ENCODE measurements around the gene PRXL2B.

PRXL2B gene

DNA sequence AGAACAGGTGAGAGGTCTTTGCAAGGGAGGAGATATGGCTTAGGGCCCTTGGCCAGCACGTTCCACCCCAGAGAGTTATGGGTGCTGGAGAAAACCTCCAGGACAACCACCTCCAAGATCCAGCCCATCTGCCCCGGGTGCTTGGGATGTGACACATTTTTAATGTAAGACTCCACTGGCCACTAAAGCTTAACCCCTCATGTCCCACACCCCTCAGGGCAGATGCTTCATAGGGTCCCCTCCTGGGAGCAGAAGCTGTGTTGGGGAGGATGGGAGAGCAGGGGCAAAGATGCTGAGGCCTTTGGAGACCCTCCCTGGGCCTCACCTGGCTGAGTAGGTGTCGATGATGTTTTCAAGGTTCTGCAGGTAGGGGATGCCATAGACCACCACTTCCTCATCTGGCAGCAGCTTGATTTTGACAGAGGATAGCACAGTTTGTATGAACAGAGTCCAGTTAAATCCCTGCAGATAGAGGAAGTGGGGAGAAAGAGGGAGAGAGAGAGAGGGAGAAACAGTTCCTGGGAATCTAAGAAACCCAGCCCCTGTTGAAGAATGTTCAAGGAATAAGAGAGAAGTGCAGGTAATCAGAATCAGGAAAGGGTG, 11.9 kb downstream of the PRXL2B start:
- DNase-seq (ENCODE audit: low read depth): no peak

DNA sequence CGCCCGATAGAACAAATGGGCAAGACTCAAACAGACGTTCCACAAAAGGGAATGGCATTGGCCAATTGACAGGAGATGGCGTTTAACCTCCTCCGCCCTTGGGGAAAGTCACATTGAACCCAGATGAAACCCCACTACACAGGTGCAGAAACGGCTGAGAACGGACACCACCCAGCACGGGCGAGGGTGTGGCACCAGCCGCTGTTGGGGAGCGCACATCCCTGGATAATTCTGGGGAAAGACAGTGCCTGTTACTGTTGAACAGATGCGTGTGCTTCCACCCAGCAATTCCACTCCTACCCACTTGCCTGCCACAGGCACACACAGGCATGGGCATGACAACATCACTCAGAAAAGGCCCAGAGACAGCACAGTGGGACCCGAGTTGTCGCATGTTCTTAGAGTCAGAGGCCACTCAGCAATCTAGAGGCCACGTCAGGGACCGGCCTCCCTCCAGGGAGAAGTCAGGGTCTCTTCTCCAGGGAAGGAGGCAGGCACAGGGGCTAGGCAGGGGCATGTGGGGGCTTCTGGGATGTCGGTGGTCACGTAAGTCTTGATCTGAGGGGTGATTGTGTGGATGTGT, 15.2 kb downstream of the PRXL2B start:
- no peak for DNase-seq (ENCODE audit: low read depth)

DNA sequence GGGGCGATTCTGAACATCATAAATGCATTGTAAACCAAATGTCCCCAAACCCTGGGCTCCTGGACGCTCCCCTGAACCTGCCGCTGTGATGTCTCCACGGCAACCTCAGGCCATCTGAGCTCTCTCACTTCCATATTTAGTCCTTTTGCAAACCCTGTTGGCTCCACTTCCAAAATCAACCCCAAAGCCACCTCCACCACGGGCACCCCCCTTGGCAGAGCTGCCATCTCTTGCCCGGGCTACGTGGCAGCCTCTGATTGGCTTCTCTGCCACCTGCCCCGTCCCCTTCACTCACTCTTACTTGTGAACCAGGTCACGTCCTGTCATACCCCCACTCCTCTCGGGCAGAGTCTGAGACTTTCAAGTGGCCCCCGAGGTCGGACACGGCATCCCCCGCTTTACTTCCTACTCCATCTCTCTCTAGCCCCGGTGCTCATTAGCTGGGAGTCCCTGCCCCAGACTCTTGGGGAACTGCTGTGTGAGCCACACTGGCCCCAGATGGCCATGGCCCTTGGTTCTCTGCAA, 15.8 kb downstream of the PRXL2B start:
- no peak for DNase-seq (ENCODE audit: low read depth)

DNA sequence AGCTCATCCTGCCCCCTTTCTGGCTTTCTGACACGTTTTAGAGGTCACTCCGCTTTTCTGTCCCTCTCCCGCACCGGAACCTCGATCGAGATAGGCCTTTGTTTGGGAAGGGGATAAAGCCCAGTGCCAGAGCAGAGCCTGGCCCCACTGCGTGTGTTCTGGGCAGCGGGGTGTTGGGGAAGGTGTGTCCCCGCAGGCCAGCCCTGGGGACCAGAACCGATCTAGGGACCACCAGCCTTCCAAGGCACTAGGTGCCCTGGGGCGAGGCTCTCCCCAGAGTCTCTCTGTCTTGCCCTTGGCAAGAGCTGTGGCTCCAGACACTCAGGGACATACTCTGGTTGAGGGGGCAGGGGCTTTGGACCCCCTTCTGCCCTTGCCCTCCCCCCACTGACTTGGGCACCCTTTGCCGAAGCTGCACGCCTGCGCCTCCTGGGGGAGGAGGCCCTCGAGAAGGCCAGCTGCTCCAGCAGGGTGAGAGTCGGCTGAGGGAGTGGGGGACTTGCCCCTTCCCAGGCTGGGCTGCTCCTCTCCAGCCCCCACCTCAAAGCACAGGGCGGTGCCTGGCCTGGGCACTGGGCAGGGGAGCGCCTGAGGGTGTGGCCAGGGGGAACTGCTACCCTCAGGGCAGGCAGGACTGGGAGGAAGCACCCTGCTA, 16.4 kb downstream of the PRXL2B start:
- DNase-seq (ENCODE audit: low read depth): no peak

DNA sequence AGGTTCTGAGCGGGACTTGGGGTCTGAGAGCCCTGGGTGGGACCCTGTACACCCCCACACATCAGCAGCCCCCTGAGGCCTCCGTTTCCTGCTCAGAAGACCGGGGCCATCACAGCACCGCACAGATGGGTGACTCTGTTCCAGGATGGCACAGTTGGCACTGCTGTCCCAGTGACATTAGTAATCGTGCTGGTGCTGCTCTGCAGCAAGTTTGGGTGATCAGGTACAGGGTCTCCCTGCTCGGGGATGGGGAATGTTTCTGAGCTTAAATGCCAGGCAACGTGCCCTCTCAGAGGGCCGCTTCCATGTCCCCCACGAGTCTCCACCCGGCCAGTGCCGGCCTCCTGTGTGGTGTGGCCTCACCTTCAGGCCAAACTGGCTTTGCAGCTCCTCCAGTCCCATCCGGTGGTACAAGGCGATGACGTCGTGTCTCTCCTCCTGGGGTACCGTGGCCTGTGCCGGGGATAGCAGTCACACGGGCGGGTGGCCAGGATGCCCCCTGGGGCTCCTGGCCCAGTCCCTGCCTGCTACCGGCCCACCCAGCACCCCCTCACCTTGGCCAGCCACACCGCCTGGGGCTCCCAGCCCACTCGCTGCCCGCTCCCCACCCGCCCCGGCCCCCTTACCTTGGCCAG, 17.1 kb downstream of the PRXL2B start:
- DNase-seq (ENCODE audit: low read depth): no peak

DNA sequence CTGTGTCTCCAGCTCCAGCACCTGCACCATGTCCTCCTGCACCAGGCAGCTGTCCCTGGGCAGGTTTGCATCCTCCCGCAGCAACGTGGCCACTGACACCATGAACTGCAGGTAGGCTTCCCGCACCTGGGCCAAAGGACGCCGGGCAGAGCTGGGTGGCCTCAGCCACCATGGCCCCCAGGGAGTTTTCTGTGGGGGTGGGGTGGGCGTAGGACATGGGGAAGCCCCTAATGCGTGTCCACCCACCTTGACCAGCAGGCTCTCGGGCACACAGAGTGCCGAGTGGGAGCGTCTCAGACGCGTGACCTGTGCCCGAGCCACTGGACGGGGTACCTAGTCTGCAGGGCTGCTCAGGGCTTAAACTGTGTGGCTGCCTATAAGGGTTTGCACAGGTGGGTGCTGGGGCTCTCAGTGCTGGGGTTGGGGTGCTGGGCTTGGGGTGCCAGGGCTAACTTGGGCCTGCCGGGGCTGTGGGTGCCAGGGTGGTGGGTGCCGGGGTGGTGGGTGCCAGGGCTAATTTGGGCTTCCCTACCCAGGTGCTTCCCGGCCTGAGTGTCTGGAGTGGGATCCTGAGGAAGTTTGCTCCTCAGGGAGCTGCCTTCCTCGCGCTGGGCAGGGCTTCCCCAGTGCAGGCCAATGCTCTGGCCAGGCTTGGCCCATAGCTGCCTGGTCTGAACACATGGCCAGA, 17.7 kb downstream of the PRXL2B start:
- DNase-seq (ENCODE audit: low read depth): no peak

DNA sequence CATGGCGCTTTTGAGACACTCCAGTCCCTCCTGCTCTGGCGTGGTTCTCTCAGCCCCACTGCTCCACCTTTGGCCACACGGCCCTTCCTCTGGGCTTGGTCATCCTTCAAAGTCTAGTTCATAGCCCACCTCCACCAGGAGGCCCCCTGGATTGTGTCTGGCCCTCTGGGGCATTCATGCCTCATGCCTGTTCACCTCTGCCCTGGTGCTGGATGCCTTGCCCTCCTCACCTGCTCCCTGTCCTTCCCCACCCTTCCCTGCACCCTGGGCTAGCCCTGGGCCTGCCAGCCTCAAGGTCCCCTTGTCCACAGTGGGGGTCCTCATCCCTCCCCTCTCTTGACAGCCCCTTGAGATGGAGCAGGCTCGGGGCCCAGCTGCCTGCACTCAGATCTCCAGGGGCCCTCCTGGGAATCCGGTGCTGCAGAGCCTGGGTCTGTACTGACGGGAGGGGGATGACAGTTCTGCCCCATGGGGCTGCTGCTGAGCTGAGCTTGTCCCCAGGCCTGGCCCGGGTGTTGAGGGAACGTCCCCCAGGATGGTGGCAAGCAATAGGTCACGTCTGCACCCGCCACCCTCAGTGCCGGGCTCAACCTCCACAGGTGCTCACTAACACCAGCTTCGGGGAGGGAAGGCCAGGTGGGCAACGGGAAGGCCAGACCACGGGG, 18.4 kb downstream of the PRXL2B start:
- no peak for DNase-seq (ENCODE audit: low read depth)

DNA sequence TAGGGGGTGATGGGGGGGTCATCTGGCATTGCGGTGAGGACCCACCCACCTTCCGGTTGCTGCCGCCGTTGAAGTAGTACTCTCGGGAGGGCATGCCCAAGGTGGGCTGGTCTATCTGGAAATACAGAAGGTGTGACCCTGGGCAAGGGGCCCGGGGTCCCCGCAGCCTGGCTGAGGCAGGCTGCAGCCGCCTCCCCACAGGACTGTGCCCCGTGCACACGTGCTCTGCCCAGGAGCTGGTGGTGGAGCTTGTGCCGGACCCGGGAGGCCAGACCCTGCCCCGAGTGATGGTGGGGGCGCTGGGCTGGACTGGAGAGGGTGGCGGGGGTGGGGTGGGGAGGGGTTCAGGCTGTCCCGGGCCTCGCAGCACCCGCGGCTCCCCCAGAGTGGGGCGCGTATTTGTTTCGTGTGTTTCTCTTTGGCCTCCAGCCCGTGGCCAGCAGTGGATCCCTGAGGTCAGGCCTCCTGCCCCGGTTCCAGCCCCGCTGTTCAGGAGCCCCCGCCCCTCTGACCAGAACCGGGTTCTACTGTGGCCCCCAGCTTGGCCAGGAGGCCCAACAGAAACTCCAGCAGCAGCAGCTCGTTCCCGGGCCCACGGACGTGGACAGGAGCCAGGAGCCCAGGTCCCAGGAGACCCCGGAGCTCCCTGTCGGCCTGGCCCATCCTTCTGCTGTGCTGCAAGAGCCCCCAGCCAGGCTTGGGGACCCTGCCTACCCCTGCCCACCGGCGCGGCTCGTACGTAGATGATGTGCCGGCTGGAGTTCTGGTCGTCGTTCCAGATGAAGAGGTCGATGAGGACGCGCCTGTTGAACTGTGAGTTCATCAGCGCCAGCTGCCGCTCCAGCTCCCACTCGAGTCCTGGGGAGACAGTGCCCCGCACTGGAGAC, 19.2 kb downstream of the PRXL2B start:
- DNase-seq (ENCODE audit: low read depth): no peak

DNA sequence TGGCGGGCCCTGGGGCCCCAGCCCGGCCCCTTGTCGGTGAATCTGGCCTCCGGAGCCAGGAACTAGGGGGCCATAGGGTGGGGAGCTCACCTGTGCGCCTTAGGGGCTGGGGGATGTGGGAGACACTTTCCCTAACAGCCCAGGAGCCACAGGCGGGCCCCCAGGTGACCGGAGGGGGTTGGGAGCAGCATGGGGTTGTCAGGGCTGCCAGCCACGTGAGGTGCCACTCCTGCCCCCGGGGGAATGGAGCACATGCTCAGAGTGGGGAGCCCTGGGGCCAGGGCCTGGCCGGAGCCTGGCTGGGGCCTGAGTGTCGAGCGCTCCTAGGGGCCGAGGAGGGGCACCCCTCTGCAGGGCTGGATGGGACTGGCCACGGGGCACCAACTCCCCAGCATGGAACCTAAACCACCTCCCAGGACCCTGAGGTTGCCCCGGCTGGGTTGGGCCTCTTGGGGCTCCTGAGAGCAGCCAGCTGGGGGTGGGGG, 19.9 kb downstream of the PRXL2B start:
- no peak for DNase-seq (ENCODE audit: low read depth)

DNA sequence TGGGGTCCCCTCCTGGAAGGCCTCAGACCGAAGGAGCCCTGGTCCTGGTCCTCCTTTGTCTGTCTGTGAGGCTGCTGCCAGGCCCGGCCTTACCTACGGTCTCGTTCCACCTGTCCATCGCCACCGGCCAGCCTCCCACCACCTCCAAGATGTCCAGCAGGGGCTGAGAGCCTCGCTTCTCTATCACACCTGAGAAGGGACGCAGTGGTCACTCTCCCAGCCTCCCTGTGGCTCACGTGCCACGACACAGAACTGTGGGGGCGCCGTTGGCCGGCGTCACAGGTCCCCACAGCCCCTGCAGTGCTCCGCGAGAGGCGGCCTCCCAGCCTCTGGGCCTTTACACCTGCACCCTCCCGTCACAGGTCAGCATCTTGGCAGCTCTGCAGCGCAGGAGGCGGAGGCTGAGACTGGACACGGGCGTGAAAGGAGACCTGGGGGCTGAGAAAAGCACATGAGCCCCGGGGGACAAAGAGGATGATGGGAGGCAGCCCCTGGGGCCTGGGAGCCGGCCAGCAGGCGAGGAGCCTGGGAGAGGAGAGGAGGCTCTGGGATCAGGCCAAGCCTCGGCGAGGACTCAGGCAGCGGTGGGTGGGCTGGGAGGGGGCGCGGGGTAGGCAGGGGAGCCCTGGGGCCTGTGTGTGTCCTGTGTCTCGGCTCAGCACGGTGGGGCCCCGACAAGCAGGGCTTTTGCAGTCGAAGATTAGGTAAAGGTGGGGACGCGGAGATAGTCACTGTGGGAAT, 20.5 kb downstream of the PRXL2B start:
- no peak for DNase-seq (ENCODE audit: low read depth)

DNA sequence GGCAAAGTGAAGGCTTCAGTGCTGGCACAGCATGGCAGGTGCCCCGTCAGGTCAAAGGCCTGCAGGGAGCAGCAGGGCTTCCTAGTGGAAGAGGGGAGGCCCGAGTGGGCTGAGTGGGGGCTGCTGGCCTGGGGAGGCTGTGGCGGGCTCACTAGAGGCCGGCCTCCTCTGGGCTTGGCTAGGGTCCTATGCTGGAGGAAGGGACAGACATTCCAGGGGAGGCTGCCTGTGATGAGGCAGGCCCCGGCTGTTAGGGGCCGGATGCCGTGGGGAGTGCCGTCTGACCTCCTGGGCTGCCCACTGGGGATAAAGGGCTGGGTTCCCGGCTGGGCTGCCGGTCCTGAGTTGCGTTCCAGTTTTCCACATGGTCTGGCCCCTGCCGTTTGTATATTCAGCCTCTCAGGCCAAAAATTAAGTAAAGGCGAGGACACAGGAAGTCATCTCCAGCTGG, 21.1 kb downstream of the PRXL2B start:
- DNase-seq (ENCODE audit: low read depth): no peak

DNA sequence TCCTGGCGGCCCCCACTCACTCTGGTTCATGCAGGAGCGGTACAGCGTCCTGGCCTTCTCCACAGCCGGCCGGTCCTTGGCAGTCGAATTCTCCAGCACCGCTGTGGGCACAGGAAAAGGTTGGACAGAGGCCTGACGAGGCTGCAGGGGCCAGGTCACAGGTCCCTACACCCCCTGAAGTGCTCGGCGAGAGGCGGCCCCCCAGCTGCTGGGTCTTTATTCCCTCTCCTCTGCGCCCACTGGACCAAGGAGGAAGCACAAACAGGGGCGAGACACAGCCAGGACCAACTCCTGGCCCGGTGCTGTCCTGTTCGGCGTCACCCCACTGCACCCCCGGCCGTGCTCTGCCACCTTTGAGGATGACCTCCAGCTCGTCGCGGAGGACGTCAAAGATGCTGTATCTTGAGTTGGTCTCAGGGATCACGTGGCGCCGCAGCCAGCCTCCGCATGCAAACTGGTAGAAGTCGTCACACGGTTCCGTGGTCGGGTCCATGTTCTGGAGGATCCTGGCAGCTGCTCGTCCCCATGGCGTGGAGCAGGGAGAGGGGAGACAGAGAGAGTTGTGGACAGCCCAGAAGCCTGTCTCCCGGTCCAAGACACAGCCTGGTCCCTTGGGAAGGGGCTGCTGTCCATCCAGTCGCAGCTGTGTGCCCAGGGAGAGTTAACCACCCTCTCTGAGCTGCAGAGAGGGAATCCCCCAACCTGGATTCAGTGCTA, 22.9 kb downstream of the PRXL2B start:
- no peak for DNase-seq (ENCODE audit: low read depth)

DNA sequence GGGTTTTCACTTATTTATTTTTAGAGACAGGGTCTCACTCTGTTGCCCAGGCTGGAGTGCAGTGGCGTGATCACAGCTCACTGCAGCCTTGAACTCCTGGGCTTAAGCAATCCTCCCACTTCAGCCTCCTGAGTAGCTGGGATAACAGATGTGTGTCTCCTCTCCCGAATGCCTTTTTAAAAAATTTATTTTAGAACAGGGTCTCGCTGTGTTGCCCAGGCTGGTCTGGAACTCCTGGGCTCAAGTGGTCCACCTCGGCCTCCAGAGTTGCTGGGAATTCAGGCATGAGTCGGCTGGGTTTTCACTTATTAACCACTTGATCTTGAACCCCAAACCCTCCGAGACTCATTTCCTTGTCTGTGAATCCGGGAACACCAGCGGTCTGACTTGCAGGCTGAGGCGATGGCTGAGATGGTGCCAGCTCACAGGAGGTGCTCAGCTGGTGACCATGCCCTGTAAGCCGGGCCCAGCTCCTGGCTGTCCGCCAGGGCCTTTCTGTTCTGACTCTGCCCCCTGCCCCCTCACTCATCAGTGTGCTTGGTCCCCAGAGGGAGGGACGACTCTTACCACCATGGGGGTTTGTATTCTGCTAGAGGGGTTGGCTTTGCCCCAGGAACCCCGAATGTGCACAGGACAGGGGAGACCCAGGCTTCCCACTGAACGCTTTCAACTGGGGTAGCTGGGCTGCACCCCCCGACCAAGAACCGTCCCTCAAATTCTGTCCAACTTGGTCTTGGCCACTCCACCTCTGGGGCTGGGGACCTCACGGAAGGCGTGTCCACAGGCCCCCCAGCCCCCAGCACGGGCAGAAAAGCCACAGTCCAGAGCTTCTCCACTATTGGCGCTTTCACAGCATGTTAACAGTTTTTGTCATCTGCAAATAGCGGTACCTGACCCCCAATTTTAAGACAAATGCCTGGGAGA, 23.7 kb downstream of the PRXL2B start:
- DNase-seq (ENCODE audit: low read depth): no peak

DNA sequence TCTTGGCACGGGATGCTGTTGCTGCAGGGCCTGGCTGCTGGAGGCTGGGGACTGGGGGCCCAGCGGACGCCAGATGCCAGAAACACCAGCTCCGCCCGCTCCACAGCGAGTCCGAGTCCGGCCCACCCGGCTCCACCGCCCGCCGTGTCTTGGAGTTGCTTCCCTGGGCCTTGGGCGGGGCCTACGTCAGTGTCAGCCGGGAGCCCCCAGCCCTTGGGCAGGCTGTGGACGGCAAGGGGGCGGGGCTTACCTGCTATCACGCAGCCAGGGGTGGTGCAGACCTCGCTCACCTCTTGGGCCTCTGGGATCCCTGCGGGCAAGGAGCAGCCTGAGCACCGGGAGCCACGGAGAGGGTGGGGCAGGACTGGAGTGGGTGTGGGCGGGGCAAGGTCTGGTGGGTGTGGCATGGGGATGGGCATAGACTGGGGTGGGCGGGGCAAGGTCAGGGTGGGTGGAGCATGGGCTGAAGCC, 24.5 kb downstream of the PRXL2B start:
- peak; percentile 27 for DNase-seq (ENCODE audit: low read depth)

DNA sequence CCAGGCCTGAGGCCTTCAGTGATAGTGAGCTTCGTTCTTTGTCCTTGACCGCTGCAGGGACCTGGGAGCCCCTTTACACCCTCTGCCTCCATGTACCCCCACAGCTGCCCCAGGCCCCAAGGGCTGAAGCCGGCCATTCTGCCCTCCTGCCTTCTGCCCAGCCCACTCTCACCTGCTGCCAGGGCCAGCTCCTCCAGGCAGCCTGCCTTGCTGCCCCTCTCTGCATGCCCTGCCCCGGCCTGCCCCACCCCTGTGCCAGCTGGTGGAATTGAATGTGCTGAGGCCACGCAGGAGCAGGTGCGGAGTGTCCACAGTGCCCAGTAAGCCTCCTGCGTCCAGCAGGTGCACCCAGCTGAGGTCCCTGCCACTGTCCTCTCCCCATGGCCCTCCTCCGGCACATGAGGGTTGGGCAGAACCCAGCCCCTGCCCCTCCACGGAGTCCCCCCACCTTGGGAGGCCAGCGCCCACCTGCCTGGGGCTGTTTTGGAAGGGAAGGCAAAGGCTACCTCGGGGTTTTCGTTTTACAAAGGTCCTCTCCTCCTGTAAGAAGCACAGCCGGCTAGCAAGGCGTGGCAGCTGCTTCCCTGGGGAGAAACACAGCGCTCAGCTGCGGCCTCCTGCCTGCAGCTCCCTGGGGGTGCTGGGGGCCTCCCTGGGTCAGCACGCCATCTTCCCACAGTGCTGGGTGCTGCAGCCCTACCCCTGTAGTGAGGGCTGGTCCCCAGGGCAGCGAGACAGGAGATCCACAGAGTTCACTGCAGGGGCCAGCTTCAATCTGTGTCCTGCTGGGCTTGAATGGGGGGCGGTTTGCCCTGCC, 25.3 kb downstream of the PRXL2B start:
- DNase-seq (ENCODE audit: low read depth): no peak

DNA sequence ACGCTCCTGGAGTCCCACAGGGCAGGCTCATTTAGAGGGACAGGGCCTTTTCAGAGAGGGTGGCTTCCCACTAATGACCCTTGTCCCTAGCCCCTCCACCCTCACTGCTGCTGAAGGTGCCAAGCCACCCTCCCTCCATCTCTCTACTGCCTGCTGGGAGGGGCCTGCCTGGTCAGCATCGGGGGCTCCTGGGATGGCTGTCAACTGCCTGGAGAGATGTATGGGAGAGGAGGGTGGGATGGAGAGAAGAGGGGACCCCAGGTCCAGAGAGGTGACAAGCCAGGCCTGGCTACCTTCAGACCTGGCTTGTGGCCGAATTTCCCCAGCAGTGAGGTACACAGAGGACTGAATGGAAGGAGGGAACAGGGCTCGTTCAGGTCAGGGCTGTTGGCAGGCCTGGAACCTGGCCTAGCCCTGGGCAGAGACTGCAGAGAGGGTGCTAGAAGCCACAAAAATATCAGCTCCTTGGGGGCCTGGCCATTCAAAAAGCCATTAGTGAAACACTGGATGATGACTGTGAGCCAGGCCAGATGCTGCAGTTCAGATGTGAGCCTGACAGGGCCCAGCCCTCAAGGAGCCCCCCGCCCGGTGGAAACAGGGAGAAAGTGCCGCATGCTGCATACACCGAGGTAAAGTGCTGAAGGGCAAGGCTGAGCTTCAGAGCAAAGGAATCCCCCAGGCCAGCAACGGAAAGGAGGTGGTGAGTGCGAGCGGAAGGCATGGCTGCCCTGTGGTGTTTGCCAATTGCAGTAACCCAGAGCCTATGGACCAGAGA, 26.2 kb downstream of the PRXL2B start:
- no peak for DNase-seq (ENCODE audit: low read depth)
